C4-2B (cell line): ENCODE results near the gene C3.

ENCODE experiments used
- H3K27ac ChIP-seq: fragments of 450-650 bp; 2 replicates; pipeline ENCODE4 v1.5.1; 2017
- ZFX ChIP-seq: fragments of 450-650 bp; IDR thresholded peaks from 2 replicates; pipeline ENCODE4 v1.6.1; 2017
- TF ChIP-seq, protein P1 (sequence below): fragments of 450-650 bp; conservative IDR thresholded peaks from 2 replicates; pipeline ENCODE4 v1.5.1; 2017; ENCODE audit warnings: mild to moderate bottlenecking

The C3 gene

DNA sequence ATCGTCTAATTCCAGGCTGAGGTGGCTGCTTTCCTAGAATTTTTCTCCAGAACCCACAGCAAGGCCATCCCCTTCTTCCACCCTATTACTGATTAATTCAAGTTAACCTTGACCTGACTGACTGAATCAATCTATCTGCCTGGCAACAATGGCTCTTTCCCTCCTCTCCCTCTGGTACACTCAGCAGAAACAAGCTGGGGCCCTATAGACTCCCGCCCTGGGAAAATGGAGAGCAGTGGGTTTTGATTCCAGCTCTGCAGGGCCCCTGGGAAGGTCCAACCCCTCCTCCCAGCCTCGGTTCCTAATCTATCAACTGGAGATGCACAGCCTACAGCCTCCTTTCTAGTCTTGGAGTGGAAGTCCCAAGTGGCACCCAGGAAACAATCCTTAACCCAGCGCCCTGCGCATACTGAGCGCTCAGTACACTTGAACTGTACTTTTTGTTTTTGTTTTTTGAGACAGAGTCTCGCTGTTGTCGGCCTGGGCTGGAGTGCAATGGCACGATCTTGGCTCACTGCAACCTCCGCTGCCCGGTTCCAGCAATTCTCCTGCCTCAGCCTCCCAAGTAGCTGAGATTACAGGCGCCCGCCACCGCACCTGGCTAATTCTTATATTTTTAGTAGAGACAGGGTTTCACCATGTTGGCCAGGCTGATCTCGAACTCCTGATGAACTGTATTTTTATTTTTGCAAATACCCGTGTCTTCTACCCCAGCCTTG is 5.2 kb upstream of the C3 start:
- H3K27ac ChIP-seq, result no peak overlapping the region
- no peak for TF ChIP-seq ZFX
- TF ChIP-seq, protein P1, sequence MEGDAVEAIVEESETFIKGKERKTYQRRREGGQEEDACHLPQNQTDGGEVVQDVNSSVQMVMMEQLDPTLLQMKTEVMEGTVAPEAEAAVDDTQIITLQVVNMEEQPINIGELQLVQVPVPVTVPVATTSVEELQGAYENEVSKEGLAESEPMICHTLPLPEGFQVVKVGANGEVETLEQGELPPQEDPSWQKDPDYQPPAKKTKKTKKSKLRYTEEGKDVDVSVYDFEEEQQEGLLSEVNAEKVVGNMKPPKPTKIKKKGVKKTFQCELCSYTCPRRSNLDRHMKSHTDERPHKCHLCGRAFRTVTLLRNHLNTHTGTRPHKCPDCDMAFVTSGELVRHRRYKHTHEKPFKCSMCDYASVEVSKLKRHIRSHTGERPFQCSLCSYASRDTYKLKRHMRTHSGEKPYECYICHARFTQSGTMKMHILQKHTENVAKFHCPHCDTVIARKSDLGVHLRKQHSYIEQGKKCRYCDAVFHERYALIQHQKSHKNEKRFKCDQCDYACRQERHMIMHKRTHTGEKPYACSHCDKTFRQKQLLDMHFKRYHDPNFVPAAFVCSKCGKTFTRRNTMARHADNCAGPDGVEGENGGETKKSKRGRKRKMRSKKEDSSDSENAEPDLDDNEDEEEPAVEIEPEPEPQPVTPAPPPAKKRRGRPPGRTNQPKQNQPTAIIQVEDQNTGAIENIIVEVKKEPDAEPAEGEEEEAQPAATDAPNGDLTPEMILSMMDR, result no peak

DNA sequence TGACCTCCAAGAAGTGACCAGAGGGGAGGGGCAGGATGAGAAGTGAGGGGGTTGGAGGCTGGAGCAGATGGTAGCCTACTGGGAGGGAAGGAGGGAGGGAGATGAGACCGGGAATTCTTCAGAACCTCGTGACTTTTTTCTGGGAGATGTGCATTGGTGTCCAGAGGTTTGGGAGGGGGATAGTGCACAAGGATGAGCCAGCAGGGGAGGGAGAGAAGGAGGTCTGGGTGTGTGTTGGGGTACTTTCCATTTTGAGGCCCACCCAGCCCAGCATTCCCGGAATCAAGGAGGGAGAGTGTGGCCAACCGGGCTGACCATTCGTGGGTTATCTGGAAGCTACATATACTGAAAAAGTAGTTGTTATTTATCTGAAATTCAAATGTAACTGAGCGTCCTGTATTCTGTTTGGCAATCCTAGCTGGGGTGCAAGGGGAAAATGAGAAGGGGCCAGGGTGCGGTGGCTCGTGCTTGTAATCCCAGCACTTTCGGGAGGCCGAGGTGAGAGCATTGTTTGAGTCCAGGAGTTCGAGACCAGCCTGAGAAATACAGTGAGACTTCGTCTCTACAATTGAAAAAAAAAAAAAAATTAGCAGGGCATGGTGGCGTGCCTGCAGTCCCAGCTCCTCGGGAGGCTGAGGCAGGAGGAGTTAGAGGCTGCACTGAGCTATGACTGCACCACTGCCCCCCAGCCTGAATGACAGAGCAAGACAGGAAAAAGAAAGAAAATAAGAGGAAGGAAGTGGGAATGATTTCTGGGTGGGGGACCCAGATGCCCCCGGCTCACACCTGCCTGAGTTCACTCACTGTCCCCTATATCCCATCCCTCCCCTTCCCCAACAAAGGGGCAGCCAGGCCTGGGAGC is 4.4 kb upstream of the C3 start:
- no peak for TF ChIP-seq ZFX
- TF ChIP-seq, protein P1, result no peak
- no peak overlapping the region for H3K27ac ChIP-seq

DNA sequence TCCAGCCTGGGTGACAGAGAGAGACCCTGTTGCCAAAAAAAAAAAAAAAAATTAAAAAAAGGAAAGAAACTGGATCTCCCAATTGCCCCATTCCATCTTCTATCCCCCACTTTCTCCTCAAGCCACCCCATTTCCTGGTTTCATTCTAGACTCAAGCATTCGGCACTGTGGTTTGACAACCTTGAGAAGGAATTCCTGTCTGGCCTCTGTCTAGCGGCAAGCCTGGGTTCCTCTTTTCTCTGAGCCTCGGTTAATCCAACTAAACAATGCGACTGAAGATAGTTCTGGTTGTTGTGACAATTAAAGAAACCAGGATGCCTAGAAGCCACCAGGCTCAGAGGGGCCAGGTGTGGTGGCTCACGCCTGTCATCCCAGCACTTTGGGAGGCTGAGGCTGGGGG is 3.3 kb upstream of the C3 start:
- TF ChIP-seq ZFX, result no peak
- TF ChIP-seq, protein P1, result no peak
- H3K27ac ChIP-seq, result no peak overlapping the region

DNA sequence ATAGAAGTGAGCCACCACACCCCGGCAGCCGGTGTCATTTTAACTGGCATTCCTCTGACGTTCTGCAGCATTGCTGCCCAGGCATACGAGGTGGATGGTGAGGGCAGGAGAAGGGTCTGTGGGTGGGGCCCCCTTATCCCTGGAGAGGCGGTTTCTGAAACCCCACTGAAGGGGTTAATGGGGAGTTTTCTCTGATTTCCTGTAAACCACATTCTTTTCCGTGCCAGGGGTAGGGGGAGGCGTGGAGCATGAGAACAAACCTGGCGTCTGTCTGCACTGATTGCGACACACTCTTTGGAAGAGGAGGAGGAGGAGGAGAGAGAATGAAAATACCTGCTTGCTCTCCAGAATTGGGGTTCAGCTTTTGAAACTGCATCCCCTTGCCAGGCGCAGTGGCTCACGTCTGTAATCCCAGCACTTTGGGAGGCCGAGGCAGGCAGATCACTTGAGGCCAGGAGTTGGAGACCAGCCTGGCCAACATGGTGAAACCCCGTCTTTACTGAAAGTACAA is 2.7 kb upstream of the C3 start:
- H3K27ac ChIP-seq, result no peak overlapping the region
- no peak for TF ChIP-seq ZFX
- TF ChIP-seq, protein P1, result no peak

DNA sequence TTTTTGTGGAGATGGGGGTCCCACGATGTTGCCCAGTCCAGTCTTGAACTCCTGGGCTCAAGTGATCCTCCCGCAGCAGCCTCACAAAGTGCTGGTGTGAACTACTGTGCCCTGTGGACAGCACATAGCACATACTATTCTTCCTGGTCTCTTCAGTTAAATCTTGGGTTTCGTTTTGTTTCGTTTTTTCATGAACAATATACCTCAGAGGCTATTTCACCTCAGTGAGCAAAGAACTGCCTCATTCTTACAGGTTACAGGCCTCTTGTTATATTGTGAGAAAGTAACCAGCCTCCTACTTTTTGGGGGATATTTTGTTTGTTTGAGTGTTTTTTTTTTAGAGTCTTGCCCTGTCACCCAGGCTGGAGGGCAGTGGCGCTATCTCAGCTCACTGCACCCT is 1.3 kb upstream of the C3 start:
- H3K27ac ChIP-seq, result no peak overlapping the region
- TF ChIP-seq ZFX, result no peak
- TF ChIP-seq, protein P1, result no peak

DNA sequence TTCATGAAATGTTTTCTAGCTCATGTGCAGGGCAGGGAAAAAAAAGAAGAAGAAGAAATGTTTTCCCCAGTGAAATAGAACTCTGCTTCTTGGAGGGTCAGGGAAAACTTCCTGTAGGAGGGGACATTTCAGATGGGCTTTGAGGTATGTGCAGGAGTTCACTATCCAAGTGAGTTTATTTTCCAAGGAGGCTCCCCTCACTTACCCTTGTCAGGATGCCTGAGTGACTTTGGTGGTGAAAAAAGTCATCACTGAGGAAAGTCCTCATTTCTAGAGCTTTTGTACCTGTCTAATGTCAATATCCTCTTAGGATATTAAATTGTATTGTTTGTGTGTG is 656 bp upstream of the C3 start:
- no peak overlapping the region for H3K27ac ChIP-seq
- TF ChIP-seq ZFX, result no peak

DNA sequence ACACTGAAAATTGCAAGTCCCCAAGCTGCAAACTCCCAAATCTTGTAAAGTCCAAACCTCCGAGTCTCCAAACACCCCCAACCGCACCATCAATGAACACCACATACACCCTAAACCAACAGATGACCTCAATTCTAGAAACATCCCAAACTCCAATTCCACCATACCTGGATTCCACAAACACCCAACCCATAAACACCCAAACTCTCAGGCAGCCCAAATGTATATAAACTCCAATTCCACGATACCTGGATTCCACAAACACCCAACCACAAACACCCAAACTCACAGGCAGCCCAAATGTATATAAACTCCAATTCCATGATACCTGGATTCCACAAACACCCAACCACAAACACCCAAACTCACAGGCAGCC is 470 bp downstream of the C3 start:
- no peak for TF ChIP-seq ZFX
- TF ChIP-seq, protein P1, result no peak
- no peak overlapping the region for H3K27ac ChIP-seq
